Endothelial cell of umbilical vein (primary cell): Measurements from ENCODE around the gene CDX2. TPM values are rescaled to one million over a fixed set of nuclear protein-coding genes. Genes with fewer than 3 reads are reported as not detected.

Experiments used
- BruUV-seq: library from RNA; stranded (reverse); fragments of 400-500 nt; replicated peaks from 2 replicates; lab custom pipeline; 2021; lab: Mats Ljungman, UMichigan
- CTCF ChIA-PET: fragments of 300-600, 350-600 bp; sonication (Branson Sonifier 250); formaldehyde crosslinking; loops from one replicate; lab custom pipeline; 2021; ENCODE audit warnings: antibody characterized with exemption, inconsistent platforms; lab: Charles Lee
- POLR2A ChIA-PET: fragments of 300-600, 350-600 bp; sonication (Branson Sonifier 250); formaldehyde crosslinking; loops from one replicate; lab custom pipeline; 2021; ENCODE audit warnings: antibody characterized with exemption, inconsistent platforms; lab: Charles Lee
- DNase-seq: peaks from one replicate; pipeline ENCODE4 v3.0.0-alpha.2; 2011; ENCODE audit warnings: low read depth, low spot score
- FAIRE-seq: peaks from 2 replicates; lab custom pipeline; 2011; peaks lifted over from hg19 to GRCh38; lab: Jason Lieb, UNC
- H2AFZ ChIP-seq: 2 replicates; pipeline ENCODE4 v1.6.0; 2012; ENCODE audit warnings: low read depth, low read length, control low read depth, inconsistent platforms
- H3K27ac ChIP-seq: 2 replicates; pipeline ENCODE4 v1.5.1; 2011; ENCODE audit warnings: low read depth, mild to moderate bottlenecking, control low read depth, low read length, moderate library complexity; ENCODE audit not compliant: insufficient read depth
- H3K27me3 ChIP-seq, 2 experiments: 2 replicates each; pipeline versions ENCODE4 v1.6.0 to v1.6.1; 2011; ENCODE audit warnings: low read length in 2 of 2, mixed read lengths in 1 of 2; ENCODE audit not compliant: control insufficient read depth in 2 of 2, insufficient read depth in 2 of 2
- H3K36me3 ChIP-seq, 2 experiments: 2 replicates in 1 of 2; 3 replicates in 1 of 2; pipeline ENCODE4 v1.5.1; 2011; ENCODE audit warnings: low read length in 2 of 2, mild to moderate bottlenecking in 1 of 2, moderate library complexity in 1 of 2; ENCODE audit not compliant: control insufficient read depth in 2 of 2, insufficient read depth in 2 of 2; ENCODE audit errors: extremely low read depth in 1 of 2
- H3K4me1 ChIP-seq: 3 replicates; pipeline ENCODE4 v1.5.1; 2011; ENCODE audit warnings: mild to moderate bottlenecking, low read length; ENCODE audit not compliant: control insufficient read depth, insufficient read depth; ENCODE audit errors: extremely low read depth
- H3K4me2 ChIP-seq: 2 replicates; pipeline ENCODE4 v1.6.1; 2011; ENCODE audit warnings: low read length, control low read depth, mixed read lengths; ENCODE audit not compliant: insufficient read depth
- H3K4me3 ChIP-seq, 3 experiments: fragments of 200-600 bp in 1 of 3; sonication (generic), shearing (Covaris generic) in 1 of 3; replicated peaks in 1 of 3; 2 replicates each; pipeline ENCODE4 v1.5.1; 2011 to 2016; ENCODE audit warnings: control low read depth in 3 of 3, low read length in 3 of 3, mild to moderate bottlenecking in 2 of 3, inconsistent platforms in 1 of 3, low read depth in 1 of 3, moderate library complexity in 1 of 3; ENCODE audit not compliant: insufficient read depth in 1 of 3
- H3K79me2 ChIP-seq: 2 replicates; pipeline ENCODE4 v1.6.0; 2012; ENCODE audit warnings: low read length, inconsistent platforms; ENCODE audit not compliant: control insufficient read depth, insufficient read depth
- H3K9ac ChIP-seq: replicated peaks from 2 replicates; pipeline ENCODE3; 2011; ENCODE audit warnings: low read length, control low read depth; ENCODE audit not compliant: insufficient read depth; ENCODE audit errors: extremely low read depth
- H3K9me1 ChIP-seq: replicated peaks from 3 replicates; pipeline ENCODE4 v1.6.0; 2011; ENCODE audit warnings: mild to moderate bottlenecking, low read length; ENCODE audit not compliant: control insufficient read depth, insufficient read depth; ENCODE audit errors: extremely low read depth
- H3K9me3 ChIP-seq: replicated peaks from 2 replicates; pipeline ENCODE4 v1.5.1; 2012; ENCODE audit warnings: low read length, inconsistent platforms; ENCODE audit not compliant: control insufficient read depth, insufficient read depth
- H4K20me1 ChIP-seq: replicated peaks from 2 replicates; pipeline ENCODE3; 2011; ENCODE audit warnings: mild to moderate bottlenecking, low read length; ENCODE audit not compliant: control insufficient read depth, insufficient read depth; ENCODE audit errors: extremely low read depth
- EZH2 ChIP-seq: IDR thresholded peaks from 2 replicates; pipeline ENCODE4 v1.6.1; 2012; ENCODE audit warnings: borderline replicate concordance, low read depth, mild to moderate bottlenecking, moderate library complexity, low read length, inconsistent platforms; ENCODE audit not compliant: severe bottlenecking
- FOS ChIP-seq: IDR thresholded peaks from 2 replicates; pipeline ENCODE4 v1.6.1; 2011; ENCODE audit warnings: mild to moderate bottlenecking, low read length, moderate library complexity, borderline replicate concordance; ENCODE audit not compliant: insufficient read depth
- JUN ChIP-seq: IDR thresholded peaks from 2 replicates; pipeline ENCODE4 v1.6.1; 2011; ENCODE audit warnings: borderline replicate concordance, low read depth; ENCODE audit not compliant: insufficient read length, insufficient read depth
- dilution Hi-C: fragments of 300-500 bp; cut with MboI; formaldehyde crosslinking; loops from one replicate; pipeline ENCODE4 v1.15.0; 2019; ENCODE audit warnings: low sequenced_read_pairs; ENCODE audit not compliant: extremely low pct_ligation_motif_present
- intact Hi-C: fragments of 100-400 bp; cut with micrococcal nuclease; formaldehyde crosslinking; loops from one replicate; pipeline ENCODE4 v1.10.0; 2022
- polyA plus RNA-seq, 4 experiments: library from polyadenylated mRNA; depleted of rRNA in 3 of 4; stranded (reverse) in 3 of 4; unstranded in 1 of 4; fragments of >200 nt; gene quantifications; 2 replicates each; pipeline versions ENCODE4 v1.2.1 to v1.2.3, GENCODE V29; 2011 to 2012; ENCODE audit warnings: missing spikeins in 1 of 4
- total RNA-seq: library from RNA; stranded (reverse); gene quantifications from 2 replicates; pipeline ENCODE4 v1.2.3, GENCODE V29; 2021

Gene CDX2
- total and polyA plus RNA-seq, 2 donors (not counting 3 experiments of a cell fraction or from before 2014, with no cell fraction given), result not detected

DNA sequence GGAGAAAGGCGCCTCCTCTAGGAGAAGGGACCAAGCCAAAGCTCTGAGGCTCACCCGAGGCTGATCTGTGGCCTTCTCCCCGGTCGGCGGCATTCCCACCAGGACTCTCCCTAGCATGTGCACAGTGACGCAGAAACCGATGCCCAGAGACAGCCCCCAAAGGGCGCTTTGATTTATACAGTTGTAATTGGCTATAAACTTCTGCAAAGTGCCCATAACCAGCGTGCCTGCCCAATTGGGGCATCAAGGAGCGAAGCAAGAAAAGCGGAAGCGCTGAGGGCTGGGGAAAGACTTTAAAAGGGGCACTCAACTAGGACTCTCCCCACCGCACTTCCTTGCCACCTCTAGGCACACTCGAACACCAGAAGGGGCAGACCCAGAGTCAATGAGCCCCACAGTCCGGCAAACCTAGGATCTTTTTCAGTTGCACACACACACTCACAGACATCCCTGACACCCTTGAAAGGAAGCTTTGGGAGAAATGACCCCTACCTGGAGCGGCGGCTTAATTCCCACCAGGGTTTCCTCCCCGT is 1.8 kb downstream of the CDX2 start:
- H3K4me3 ChIP-seq, result no peak overlapping the region
- H3K27me3 ChIP-seq, result peaks cover 90 to 98% of the 10 kb centered on the region in 2 experiments
- no peaks in the 10 kb centered on the region for H3K4me1 ChIP-seq
- CTCF ChIA-PET, result interaction anchor here (0.9 to 1.8 kb wide), 4 partner anchors 13 to 605 kb away, joined by 3 to 6 read pairs (median 4); no protein-coding TSS in a partner anchor
- H3K4me2 ChIP-seq, result no peak overlapping the region
- H3K9me3 ChIP-seq, result no peaks in the 10 kb centered on the region
- intact Hi-C loops, result no loop called here
- TF ChIP-seq JUN (no peak), EZH2 (peak; percentile 16)
- DNase-seq, result no peak
- BruUV-seq, result no TSS peak
- FAIRE-seq, result no peak
- H3K79me2 ChIP-seq, result no peaks in the 10 kb centered on the region
- no peak overlapping the region for H2AFZ ChIP-seq
- no peaks in the 10 kb centered on the region for H4K20me1 ChIP-seq
- H3K36me3 ChIP-seq, result no peaks in the 10 kb centered on the region
- H3K9me1 ChIP-seq, result no peaks in the 10 kb centered on the region
- no peak overlapping the region for H3K9ac ChIP-seq
- dilution Hi-C loops, result no loop called here
- POLR2A ChIA-PET, result no interaction called here
- no peak overlapping the region for H3K27ac ChIP-seq

DNA sequence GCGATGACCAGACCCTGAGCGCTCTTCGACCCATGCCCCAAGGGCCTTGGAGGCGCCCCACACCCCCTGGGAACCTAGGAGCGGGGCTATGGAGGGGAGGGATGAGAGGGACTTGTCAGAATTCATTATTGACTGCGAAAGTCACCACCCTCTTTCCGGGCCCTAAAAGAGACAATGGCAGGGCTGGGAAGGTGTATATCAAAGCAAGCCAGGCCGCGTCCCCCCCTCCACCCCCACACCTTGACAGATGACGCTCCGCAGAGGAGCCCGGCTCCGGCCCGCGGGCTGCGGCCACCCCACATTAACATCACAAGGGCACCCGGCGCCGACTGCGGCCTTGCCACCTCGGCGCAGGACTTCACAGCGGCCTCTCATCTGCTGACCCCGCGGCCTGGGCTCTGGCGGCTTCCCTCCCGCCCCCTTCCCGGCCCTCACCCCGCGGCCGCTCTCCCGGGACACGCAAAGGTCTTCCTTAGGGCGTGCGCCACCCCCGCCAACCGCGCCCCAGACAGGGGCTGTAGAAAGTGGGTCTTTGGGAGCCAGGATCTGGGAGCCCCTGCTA is 2.4 kb downstream of the CDX2 start:
- BruUV-seq, result no TSS peak
- Histone ChIP-seq H4K20me1 (no peaks in the 10 kb centered on the region), H2AFZ (no peak overlapping the region), H3K36me3 (no peaks in the 10 kb centered on the region), H3K4me3 (no peak overlapping the region), H3K4me2 (no peak overlapping the region), H3K27ac (no peak overlapping the region), H3K79me2 (no peaks in the 10 kb centered on the region), H3K27me3 (peaks cover 84 to 98% of the 10 kb centered on the region in 2 experiments), H3K9me3 (no peaks in the 10 kb centered on the region), H3K9ac (no peak overlapping the region), H3K4me1 (no peaks in the 10 kb centered on the region), H3K9me1 (no peaks in the 10 kb centered on the region)
- TF ChIP-seq EZH2 (peak; percentile 64), FOS (no peak)
- CTCF ChIA-PET, result interaction anchor here (1.2 to 1.8 kb wide), 3 partner anchors 11 to 140 kb away, joined by 4 to 6 read pairs (median 5); no protein-coding TSS in a partner anchor
- FAIRE-seq (no peak), DNase-seq (no peak)
- dilution Hi-C loops (no loop called here), intact Hi-C loops (no loop called here)
- POLR2A ChIA-PET, result no interaction called here
